H1 (cell line): ENCODE results near the gene GDPGP1. TPM values are rescaled to one million over a fixed set of nuclear protein-coding genes. Genes with fewer than 3 reads are reported as not detected.

ENCODE experiments used
- CTCF ChIA-PET: fragments of 300-600 bp; sonication (Branson Sonifier 250); formaldehyde crosslinking; loops from one replicate; lab custom pipeline; 2021; ENCODE audit not compliant: partially characterized antibody; lab: Charles Lee
- POLR2A ChIA-PET: fragments of 300-600 bp; sonication (Branson Sonifier 250); formaldehyde crosslinking; loops from one replicate; lab custom pipeline; 2021; ENCODE audit warnings: inconsistent platforms; ENCODE audit not compliant: partially characterized antibody; lab: Charles Lee
- DNase-seq, 2 experiments: peaks; one replicate each; pipeline versions ENCODE4 v3.0.0 to v3.0.0-alpha.2; 2010 to 2022; ENCODE audit warnings: low spot score in 2 of 2, low read depth in 1 of 2, mixed read lengths in 1 of 2
- FAIRE-seq: peaks from 2 replicates; lab custom pipeline; 2011; peaks lifted over from hg19 to GRCh38; lab: Jason Lieb, UNC
- H2AFZ ChIP-seq: 2 replicates; pipeline ENCODE4 v1.8.1; 2012; ENCODE audit warnings: low read length, inconsistent platforms
- H2AK5ac ChIP-seq: 2 replicates; pipeline ENCODE4 v1.6.1; 2013; ENCODE audit warnings: low read depth, low read length
- H2BK120ac ChIP-seq: replicated peaks from 2 replicates; pipeline ENCODE3; 2013; ENCODE audit warnings: low read depth, low read length, inconsistent platforms
- H2BK12ac ChIP-seq: 2 replicates; pipeline ENCODE4 v1.6.1; 2013; ENCODE audit warnings: low read depth, low read length
- H2BK15ac ChIP-seq: 2 replicates; pipeline ENCODE4 v1.6.1; 2013; ENCODE audit warnings: low read length
- H2BK20ac ChIP-seq: 2 replicates; pipeline ENCODE4 v1.6.1; 2013; ENCODE audit warnings: low read length
- H2BK5ac ChIP-seq: 2 replicates; pipeline ENCODE4 v1.6.1; 2013; ENCODE audit warnings: low read depth, low read length
- H3K14ac ChIP-seq: 2 replicates; pipeline ENCODE4 v1.6.1; 2013; ENCODE audit warnings: inconsistent platforms; ENCODE audit not compliant: insufficient read length
- H3K18ac ChIP-seq: 2 replicates; pipeline ENCODE4 v1.6.1; 2013; ENCODE audit warnings: low read length; ENCODE audit errors: extremely low read depth
- H3K23ac ChIP-seq: 2 replicates; pipeline ENCODE4 v1.6.1; 2013; ENCODE audit warnings: inconsistent platforms; ENCODE audit not compliant: insufficient read length
- H3K23me2 ChIP-seq: 2 replicates; pipeline ENCODE4 v1.6.1; 2013; ENCODE audit warnings: low read depth, low read length
- H3K27ac ChIP-seq: 2 replicates; pipeline ENCODE4 v1.6.1; 2011; ENCODE audit warnings: low read depth, low read length, inconsistent platforms
- H3K27me3 ChIP-seq, 4 experiments: replicated peaks in 1 of 4; 1 replicate in 1 of 4; 2 replicates in 3 of 4; pipeline versions ENCODE4 v1.6.1 to v1.8.1; 2011 to 2013; ENCODE audit warnings: low read length in 3 of 4, mild to moderate bottlenecking in 3 of 4, inconsistent platforms in 2 of 4, mixed read lengths in 2 of 4, moderate library complexity in 1 of 4; ENCODE audit not compliant: control insufficient read depth in 3 of 4, insufficient read depth in 3 of 4; ENCODE audit errors: extremely low read depth in 1 of 4
- H3K36me3 ChIP-seq, 4 experiments: 2 replicates each; pipeline versions ENCODE4 v1.6.1 to v1.8.1; 2011 to 2013; ENCODE audit warnings: mild to moderate bottlenecking in 4 of 4, low read length in 3 of 4, moderate library complexity in 2 of 4, control low read depth in 1 of 4, inconsistent platforms in 1 of 4; ENCODE audit not compliant: insufficient read depth in 4 of 4, control insufficient read depth in 2 of 4
- H3K4ac ChIP-seq: replicated peaks from 2 replicates; pipeline ENCODE3; 2013; ENCODE audit warnings: low read length, low read depth, mixed read lengths, inconsistent platforms; ENCODE audit not compliant: insufficient read length
- H3K4me1 ChIP-seq, 4 experiments: replicated peaks in 1 of 4; 1 replicate in 1 of 4; 2 replicates in 3 of 4; pipeline versions ENCODE4 v1.6.1 to v1.8.1; 2011 to 2013; ENCODE audit warnings: low read length in 3 of 4, inconsistent platforms in 2 of 4, mixed read lengths in 1 of 4; ENCODE audit not compliant: insufficient read depth in 4 of 4, control insufficient read depth in 3 of 4
- H3K4me2 ChIP-seq, 2 experiments: 2 replicates each; pipeline versions ENCODE4 v1.6.1 to v1.8.1; 2011 to 2013; ENCODE audit warnings: low read depth in 2 of 2, low read length in 2 of 2, control low read depth in 1 of 2, inconsistent platforms in 1 of 2, mild to moderate bottlenecking in 1 of 2; ENCODE audit not compliant: insufficient read depth in 1 of 2
- H3K4me3 ChIP-seq, 4 experiments: fragments of 200-600, 300-600 bp in 1 of 4; sonication (generic), shearing (Covaris generic), sonication (Bioruptor Twin) in 1 of 4; 2 replicates each; pipeline versions ENCODE4 v1.5.1 to v1.8.1; 2011 to 2016; ENCODE audit warnings: low read length in 4 of 4, low read depth in 3 of 4, control low read depth in 2 of 4, inconsistent platforms in 2 of 4, mild to moderate bottlenecking in 2 of 4, mixed read lengths in 1 of 4, moderate library complexity in 1 of 4; ENCODE audit not compliant: insufficient read depth in 2 of 4; ENCODE audit errors: extremely low read depth in 1 of 4
- H3K56ac ChIP-seq: replicated peaks from 2 replicates; pipeline ENCODE3; 2013; ENCODE audit warnings: low read depth, mild to moderate bottlenecking, mixed read lengths, low read length, inconsistent platforms; ENCODE audit not compliant: insufficient read length
- H3K79me1 ChIP-seq: 2 replicates; pipeline ENCODE4 v1.6.1; 2013; ENCODE audit warnings: low read depth, low read length, control low read depth
- H3K79me2 ChIP-seq, 2 experiments: 2 replicates each; pipeline versions ENCODE4 v1.6.1 to v1.8.1; 2012 to 2013; ENCODE audit warnings: low read length in 2 of 2, mild to moderate bottlenecking in 2 of 2, inconsistent platforms in 1 of 2; ENCODE audit not compliant: insufficient read depth in 2 of 2, control insufficient read depth in 1 of 2
- H3K9ac ChIP-seq, 4 experiments: replicated peaks in 1 of 4; 1 replicate in 1 of 4; 2 replicates in 3 of 4; pipeline versions ENCODE4 v1.6.1 to v1.8.1; 2011 to 2013; ENCODE audit warnings: low read depth in 3 of 4, low read length in 3 of 4, control low read depth in 2 of 4, mild to moderate bottlenecking in 2 of 4, moderate library complexity in 2 of 4, inconsistent platforms in 1 of 4; ENCODE audit errors: extremely low read depth in 1 of 4
- H3K9me3 ChIP-seq, 2 experiments: 2 replicates each; pipeline versions ENCODE4 v1.6.1 to v1.8.1; 2012 to 2013; ENCODE audit warnings: mild to moderate bottlenecking in 2 of 2, moderate library complexity in 2 of 2, control low read depth in 1 of 2, inconsistent platforms in 1 of 2, low read depth in 1 of 2, low read length in 1 of 2, mixed read lengths in 1 of 2; ENCODE audit not compliant: insufficient read depth in 2 of 2
- H4K20me1 ChIP-seq, 2 experiments: replicated peaks in 1 of 2; 2 replicates each; pipeline versions ENCODE3 to v1.8.1; 2011 to 2013; ENCODE audit warnings: inconsistent platforms in 2 of 2, low read length in 2 of 2, mild to moderate bottlenecking in 1 of 2; ENCODE audit not compliant: insufficient read depth in 2 of 2, control insufficient read depth in 1 of 2
- H4K5ac ChIP-seq: 2 replicates; pipeline ENCODE4 v1.6.1; 2013; ENCODE audit warnings: low read length, low read depth, mixed read lengths, inconsistent platforms; ENCODE audit not compliant: insufficient read length
- H4K8ac ChIP-seq: 2 replicates; pipeline ENCODE4 v1.8.0; 2013; ENCODE audit warnings: mild to moderate bottlenecking, moderate library complexity, low read length, inconsistent platforms; ENCODE audit not compliant: insufficient read depth; ENCODE audit errors: extremely low read depth
- H4K91ac ChIP-seq: replicated peaks from 2 replicates; pipeline ENCODE3; 2013; ENCODE audit warnings: low read length, mixed read lengths, inconsistent platforms; ENCODE audit not compliant: insufficient read length
- ATF2 ChIP-seq: IDR thresholded peaks from 2 replicates; pipeline ENCODE4 v1.6.1; 2012; ENCODE audit warnings: low read length, inconsistent platforms
- CEBPB ChIP-seq: IDR thresholded peaks from 2 replicates; pipeline ENCODE4 v1.6.1; 2012; ENCODE audit warnings: low read depth, low read length
- E2F6 ChIP-seq: IDR thresholded peaks from 2 replicates; pipeline ENCODE4 v1.6.1; 2012; ENCODE audit warnings: inconsistent platforms
- EP300 ChIP-seq, 2 experiments: IDR thresholded peaks; 1 replicate in 1 of 2; 2 replicates in 1 of 2; pipeline ENCODE4 v1.6.1; 2011 to 2012; ENCODE audit warnings: low read depth in 2 of 2, low read length in 2 of 2, mild to moderate bottlenecking in 2 of 2, borderline replicate concordance in 1 of 2, inconsistent platforms in 1 of 2, moderate library complexity in 1 of 2
- JUND ChIP-seq: IDR thresholded peaks from 2 replicates; pipeline ENCODE4 v1.6.1; 2011; ENCODE audit warnings: mild to moderate bottlenecking, improper control_type of control experiment, low read length
- KDM5A ChIP-seq: fragments of 200-600 bp; IDR thresholded peaks from 2 replicates; pipeline ENCODE4 v1.7.1; 2012; ENCODE audit warnings: mild to moderate bottlenecking, low read length, inconsistent platforms, mixed read lengths
- NANOG ChIP-seq: IDR thresholded peaks from 2 replicates; pipeline ENCODE4 v1.6.1; 2011; ENCODE audit warnings: low read length, low read depth, mild to moderate bottlenecking, inconsistent platforms; ENCODE audit not compliant: insufficient read depth, poor library complexity, severe bottlenecking
- POLR2AphosphoS5 ChIP-seq: IDR thresholded peaks from 2 replicates; pipeline ENCODE4 v1.6.1; 2011; ENCODE audit warnings: low read depth, low read length
- POU5F1 ChIP-seq: IDR thresholded peaks from 2 replicates; pipeline ENCODE4 v1.6.1; 2011; ENCODE audit warnings: low read depth, mild to moderate bottlenecking, low read length, moderate library complexity
- SIRT6 ChIP-seq: IDR thresholded peaks from one replicate; pipeline ENCODE4 v1.7.1; 2012; ENCODE audit warnings: low read length, inconsistent platforms
- SP1 ChIP-seq: IDR thresholded peaks from 2 replicates; pipeline ENCODE4 v1.6.1; 2011; ENCODE audit warnings: low read depth, low read length
- SP4 ChIP-seq: IDR thresholded peaks from 2 replicates; pipeline ENCODE4 v1.6.1; 2012; ENCODE audit warnings: low read length, inconsistent platforms
- TEAD4 ChIP-seq: IDR thresholded peaks from 2 replicates; pipeline ENCODE4 v1.6.1; 2012; ENCODE audit warnings: low read depth, low read length, inconsistent platforms, mixed read lengths
- WGBS, 2 experiments: shearing (Covaris generic) in 1 of 2; methylation state at CpG; one replicate each; pipeline versions ENCODE4 v1.1.6 to v1.1.7; 2013 to 2015; ENCODE audit warnings: low lambda C conversion rate in 2 of 2, mixed read lengths in 2 of 2, inconsistent platforms in 1 of 2, low coverage in 1 of 2, missing lambda C conversion rate in 1 of 2; ENCODE audit not compliant: insufficient replicate concordance in 2 of 2, insufficient coverage in 1 of 2, insufficient read length in 1 of 2; ENCODE audit errors: extremely low coverage in 1 of 2, missing lambda C conversion rate in 1 of 2; 5-methylcytosine and 5-hydroxymethylcytosine counted together
- polyA plus RNA-seq, 7 experiments: library from polyadenylated mRNA; depleted of rRNA in 3 of 7; stranded (reverse) in 5 of 7; unstranded in 2 of 7; fragments of >200 nt in 5 of 7; fragments of 200-250 nt in 2 of 7; gene quantifications; 1 replicate in 5 of 7; 2 replicates in 1 of 7; 4 replicates in 1 of 7; pipeline versions ENCODE4 v1.2.1 to v1.2.3, GENCODE V29; 2011 to 2013; ENCODE audit warnings: missing spikeins in 2 of 7, mixed read lengths in 2 of 7
- total RNA-seq: library from RNA; stranded (reverse); fragmentation: NEBNext Ultra II Directional; extraction: Animal tissue kit (Norgen Biotek cat#: 25700); gene quantifications from 2 replicates; pipeline ENCODE4 v1.2.1, GENCODE V29; 2021

Gene GDPGP1
- total and polyA plus RNA-seq, 2 of the 8 experiments (the other 6 are each of a cell fraction or from before 2014, with no cell fraction given), result 1.8 to 5.6 TPM

- DNase-seq, result no peak
- Histone ChIP-seq H3K9ac (no peak overlapping the region), H2AK5ac (no peak overlapping the region), H2BK120ac (no peak overlapping the region), H4K5ac (no peak overlapping the region), H3K27ac (no peak overlapping the region), H3K4ac (no peak overlapping the region), H2BK20ac (no peak overlapping the region), H3K36me3 (peaks cover 13 to 35% (median 28%) of the 10 kb centered on the region in 4 experiments; a peak in 7 of 8 replicates), H4K20me1 (peaks cover 2 to 3% of the 10 kb centered on the region in 2 experiments), H2BK12ac (no peak overlapping the region), H3K4me3 (no peak overlapping the region), H2BK15ac (no peak overlapping the region), H3K23ac (no peak overlapping the region), H3K56ac (no peak overlapping the region), H3K14ac (no peak overlapping the region), H4K8ac (no peak overlapping the region), H3K23me2 (no peaks in the 10 kb centered on the region), H2AFZ (no peak overlapping the region), H3K4me2 (no peak overlapping the region), H3K18ac (no peak overlapping the region), H2BK5ac (no peak overlapping the region), H3K79me2 (no peaks in the 10 kb centered on the region), H3K9me3 (no peaks in the 10 kb centered on the region), H4K91ac (no peak overlapping the region), H3K4me1 (peaks cover 0 to 2% (median under 1%) of the 10 kb centered on the region in 4 experiments; a peak in 2 of 7 replicates), H3K79me1 (no peaks in the 10 kb centered on the region), H3K27me3 (no peaks in the 10 kb centered on the region)
- 92% methylated on average over 2 of the region's 2 CpGs; no CpG with 5 or more reads in 1 of the 2 experiments for WGBS, 2 experiments
- CTCF ChIA-PET, result interaction anchor here (0.5 to 12.3 kb wide), 10 partner anchors 10 to 321 kb away, joined by 3 to 182 read pairs (median 13); partner anchors contain the start of genes CIB1, GDPGP1 and SEMA4B
- POLR2A ChIA-PET, result no interaction called here
- no peak for FAIRE-seq
- TF ChIP-seq SIRT6 (no peak), POLR2AphosphoS5 (no peak), SP1 (no peak), SP4 (no peak), POU5F1 (no peak), CEBPB (no peak), EP300 (IDR thresholded peaks at IDR 0.05; ENCODE audit: borderline replicate concordance in 1 of 2, low read depth in 2 of 2, low read length in 2 of 2) (no peak), KDM5A (no peak), NANOG (no peak), ATF2 (no peak), E2F6 (no peak), TEAD4 (no peak), JUND (no peak)
These were observed 11.5 kb upstream of the GDPGP1 start for GRCh38 chr15:90222547-90222946.
